T-helper 2 cell treated with Interferon-gamma antibody and Interleukin-4, amounts not matched to agents 5 μg/mL and 100 μg/mL, for 36 hours (primary cell): ENCODE measurements around the gene DSG3.

Source experiments
- DNase-seq: peaks from one replicate; pipeline ENCODE4 v3.0.0; 2021; ENCODE audit warnings: low spot score
- H3K27ac Mint-ChIP-seq: one replicate; pipeline ENCODE4 v1.8.0; 2021; ENCODE audit warnings: mild to moderate bottlenecking, mixed read lengths
- H3K27me3 Mint-ChIP-seq: one replicate; pipeline ENCODE4 v1.8.0; 2021; ENCODE audit warnings: low read depth, mixed read lengths
- H3K36me3 Mint-ChIP-seq: one replicate; pipeline ENCODE4 v1.8.0; 2021; ENCODE audit warnings: low read depth, mixed read lengths
- H3K4me1 Mint-ChIP-seq: one replicate; pipeline ENCODE4 v1.8.0; 2021; ENCODE audit warnings: low read depth, mixed read lengths
- H3K4me3 Mint-ChIP-seq: one replicate; pipeline ENCODE4 v1.8.0; 2022; ENCODE audit warnings: mild to moderate bottlenecking, moderate library complexity, mixed read lengths
- H3K9me3 Mint-ChIP-seq: one replicate; pipeline ENCODE4 v1.8.0; 2021; ENCODE audit warnings: mixed read lengths

Gene DSG3

DNA sequence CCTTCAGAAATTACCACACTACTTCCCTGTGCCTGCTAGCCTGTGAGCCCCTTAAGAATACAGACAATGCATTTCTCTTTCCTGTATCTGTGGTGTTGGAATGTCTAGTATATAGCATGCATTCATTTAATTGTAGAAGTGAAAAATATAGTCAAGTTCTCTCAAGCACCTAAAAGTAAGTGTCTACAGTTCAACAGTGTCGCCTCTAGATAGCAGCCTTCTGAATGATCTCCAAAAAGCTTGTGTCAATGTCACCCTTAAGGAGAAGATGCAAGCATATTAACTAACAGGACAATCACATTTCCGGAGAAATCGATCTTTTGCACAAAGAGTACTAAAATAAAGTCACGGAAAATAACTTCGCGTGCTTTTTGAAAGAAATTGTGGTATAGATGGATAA, 27.5 kb upstream of the DSG3 start:
- no peak overlapping the region for H3K27ac Mint-ChIP-seq
- no peaks in the 10 kb centered on the region for H3K27me3 Mint-ChIP-seq
- no peaks in the 10 kb centered on the region for H3K36me3 Mint-ChIP-seq
- no peaks in the 10 kb centered on the region for H3K9me3 Mint-ChIP-seq
- no peak for DNase-seq
- no peaks in the 10 kb centered on the region for H3K4me1 Mint-ChIP-seq
- no peak overlapping the region for H3K4me3 Mint-ChIP-seq

DNA sequence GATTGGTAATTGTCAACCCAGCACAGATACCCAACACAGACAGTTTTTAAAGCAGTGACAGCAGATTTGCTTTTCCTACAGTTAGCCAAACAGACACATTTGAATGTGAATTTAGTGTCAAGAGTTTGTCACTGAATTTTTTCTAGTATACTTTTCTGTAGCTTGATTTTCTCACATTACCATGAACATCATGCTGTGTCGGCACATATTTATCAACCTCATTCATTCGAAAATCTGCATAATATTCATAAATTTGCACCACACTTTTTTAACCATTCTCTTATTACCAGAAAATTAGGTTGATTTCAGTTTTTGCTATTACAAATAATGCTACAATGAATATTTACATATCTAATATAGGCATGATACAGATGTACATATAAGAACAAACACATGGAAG, 27.0 kb upstream of the DSG3 start:
- H3K9me3 Mint-ChIP-seq = no peaks in the 10 kb centered on the region
- H3K27me3 Mint-ChIP-seq = no peaks in the 10 kb centered on the region
- H3K27ac Mint-ChIP-seq = no peak overlapping the region
- no peak overlapping the region for H3K4me3 Mint-ChIP-seq
- H3K4me1 Mint-ChIP-seq = no peaks in the 10 kb centered on the region
- H3K36me3 Mint-ChIP-seq = no peaks in the 10 kb centered on the region
- DNase-seq = no peak

DNA sequence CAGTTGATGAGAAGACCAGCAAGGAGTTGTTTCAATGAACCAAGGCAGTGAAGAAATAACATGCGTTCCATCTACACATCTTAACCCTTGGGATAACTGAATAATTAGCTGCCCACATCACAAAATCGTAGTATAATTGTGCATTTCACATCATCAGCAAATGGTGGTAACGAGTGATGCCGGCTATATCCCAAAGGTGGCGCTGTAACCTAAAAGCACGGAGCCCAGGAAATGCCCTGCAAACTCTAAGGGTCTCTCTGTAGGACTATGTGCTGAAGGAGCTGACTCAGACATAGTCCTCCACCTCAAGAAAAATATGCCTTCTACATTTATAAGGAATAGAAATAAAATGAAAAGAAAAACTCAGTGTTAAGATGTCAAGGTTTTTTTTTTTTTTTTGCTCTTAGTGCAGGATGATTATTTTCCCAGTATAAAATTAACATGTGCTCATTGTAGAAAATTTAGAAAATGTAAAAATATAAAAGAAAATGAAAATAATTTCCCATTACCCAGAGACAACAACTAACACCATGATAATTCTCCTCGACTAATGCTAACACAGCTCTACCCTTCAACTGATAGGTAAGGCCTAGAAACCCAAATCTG, 23.1 kb upstream of the DSG3 start:
- Mint-ChIP-seq H3K9me3 (no peaks in the 10 kb centered on the region), H3K4me3 (no peak overlapping the region), H3K27ac (no peak overlapping the region), H3K4me1 (no peaks in the 10 kb centered on the region), H3K36me3 (no peaks in the 10 kb centered on the region), H3K27me3 (no peaks in the 10 kb centered on the region)
- no peak for DNase-seq

- no peak overlapping the region for H3K27ac Mint-ChIP-seq
- H3K4me3 Mint-ChIP-seq = no peak overlapping the region
- DNase-seq = no peak
- no peaks in the 10 kb centered on the region for H3K27me3 Mint-ChIP-seq
- H3K36me3 Mint-ChIP-seq = no peaks in the 10 kb centered on the region
- H3K9me3 Mint-ChIP-seq = no peaks in the 10 kb centered on the region
- H3K4me1 Mint-ChIP-seq = no peaks in the 10 kb centered on the region
Measured at GRCh38 chr18:31426021-31426420, 21.5 kb upstream of the DSG3 start.

GRCh38 chr18:31426871-31427406, 20.6 kb upstream of the DSG3 start:
- no peaks in the 10 kb centered on the region for H3K4me1 Mint-ChIP-seq
- H3K27ac Mint-ChIP-seq = no peak overlapping the region
- H3K4me3 Mint-ChIP-seq = no peak overlapping the region
- no peaks in the 10 kb centered on the region for H3K27me3 Mint-ChIP-seq
- DNase-seq = no peak
- H3K36me3 Mint-ChIP-seq = no peaks in the 10 kb centered on the region
- no peaks in the 10 kb centered on the region for H3K9me3 Mint-ChIP-seq

DNA sequence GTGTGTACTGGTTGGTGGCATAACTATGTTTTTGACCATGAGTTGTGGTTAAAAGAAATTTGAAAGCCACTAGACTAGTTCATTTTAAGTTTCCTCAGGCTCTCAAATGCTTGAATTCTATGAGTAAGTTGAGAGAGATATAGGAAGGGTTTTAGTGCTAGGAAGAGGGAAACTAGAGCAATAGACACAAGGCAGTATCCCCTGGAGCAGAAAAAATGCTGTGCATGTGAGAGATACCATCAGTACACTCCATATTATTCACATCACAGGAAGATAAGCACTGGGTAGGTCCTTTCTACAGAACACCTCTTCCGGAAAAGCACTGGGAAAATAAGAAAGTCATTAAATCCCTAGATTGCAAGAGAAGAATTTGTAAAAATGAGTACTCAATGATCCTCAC, 19.3 kb upstream of the DSG3 start:
- no peaks in the 10 kb centered on the region for H3K27me3 Mint-ChIP-seq

GRCh38 chr18:31429623-31430022, 17.9 kb upstream of the DSG3 start:
- Mint-ChIP-seq H3K4me3 (no peak overlapping the region), H3K9me3 (no peaks in the 10 kb centered on the region), H3K27ac (no peak overlapping the region), H3K27me3 (no peaks in the 10 kb centered on the region), H3K4me1 (no peaks in the 10 kb centered on the region), H3K36me3 (no peaks in the 10 kb centered on the region)
- no peak for DNase-seq

More for the DNA sequence above, 19.3 kb upstream of the DSG3 start:
- Mint-ChIP-seq H3K4me1 (no peaks in the 10 kb centered on the region), H3K4me3 (no peak overlapping the region), H3K27ac (no peak overlapping the region), H3K36me3 (no peaks in the 10 kb centered on the region), H3K9me3 (no peaks in the 10 kb centered on the region)
- DNase-seq = no peak

- no peak for DNase-seq
- no peak overlapping the region for H3K4me3 Mint-ChIP-seq
- no peak overlapping the region for H3K27ac Mint-ChIP-seq
- no peaks in the 10 kb centered on the region for H3K4me1 Mint-ChIP-seq
- no peaks in the 10 kb centered on the region for H3K36me3 Mint-ChIP-seq
- no peaks in the 10 kb centered on the region for H3K9me3 Mint-ChIP-seq
- H3K27me3 Mint-ChIP-seq = no peaks in the 10 kb centered on the region
Measured at GRCh38 chr18:31430072-31430471, 17.5 kb upstream of the DSG3 start.

DNA sequence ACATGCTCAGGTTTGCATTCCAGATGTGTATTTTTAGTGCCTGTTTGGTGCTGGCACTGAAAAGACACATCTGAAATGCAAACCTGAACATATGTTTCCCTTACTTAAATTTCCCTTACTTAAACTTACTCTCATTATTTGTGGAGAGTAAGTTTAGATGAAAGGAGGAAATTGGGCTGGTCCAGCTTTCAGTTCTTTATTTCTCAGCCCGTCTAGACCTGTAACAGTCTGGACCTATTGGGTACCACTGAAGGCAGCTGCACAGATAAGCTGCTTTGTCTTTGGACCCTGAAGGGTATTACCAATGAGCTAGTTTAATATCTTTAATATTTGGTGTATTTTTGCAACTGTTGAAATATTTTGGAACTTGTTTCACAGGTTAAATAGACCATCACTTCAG, 17.0 kb upstream of the DSG3 start:
- Mint-ChIP-seq H3K9me3 (no peaks in the 10 kb centered on the region), H3K27me3 (no peaks in the 10 kb centered on the region), H3K4me3 (no peak overlapping the region), H3K36me3 (no peaks in the 10 kb centered on the region), H3K4me1 (no peaks in the 10 kb centered on the region), H3K27ac (no peak overlapping the region)
- no peak for DNase-seq

DNA sequence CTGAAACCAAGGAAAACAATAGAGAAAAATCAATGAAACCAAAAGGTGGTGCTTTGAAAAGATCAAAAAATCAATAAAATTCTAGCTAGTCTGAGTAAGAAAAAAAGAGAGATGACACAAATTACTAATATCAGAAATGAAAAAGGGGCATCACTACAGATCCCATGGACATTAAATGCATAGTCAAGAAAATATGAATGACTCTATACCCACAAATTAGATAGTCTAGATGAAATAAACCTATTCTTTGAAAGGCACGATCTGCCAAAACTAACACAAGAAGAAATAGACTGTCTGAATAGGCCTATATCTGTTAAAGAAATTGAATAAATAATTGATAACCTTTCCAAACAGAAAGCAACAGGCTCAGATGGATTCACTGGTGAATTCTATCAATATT, 15.2 kb upstream of the DSG3 start:
- Mint-ChIP-seq H3K27me3 (no peaks in the 10 kb centered on the region), H3K36me3 (no peaks in the 10 kb centered on the region), H3K4me3 (no peak overlapping the region), H3K27ac (no peak overlapping the region), H3K4me1 (no peaks in the 10 kb centered on the region), H3K9me3 (no peaks in the 10 kb centered on the region)
- DNase-seq = no peak

DNA sequence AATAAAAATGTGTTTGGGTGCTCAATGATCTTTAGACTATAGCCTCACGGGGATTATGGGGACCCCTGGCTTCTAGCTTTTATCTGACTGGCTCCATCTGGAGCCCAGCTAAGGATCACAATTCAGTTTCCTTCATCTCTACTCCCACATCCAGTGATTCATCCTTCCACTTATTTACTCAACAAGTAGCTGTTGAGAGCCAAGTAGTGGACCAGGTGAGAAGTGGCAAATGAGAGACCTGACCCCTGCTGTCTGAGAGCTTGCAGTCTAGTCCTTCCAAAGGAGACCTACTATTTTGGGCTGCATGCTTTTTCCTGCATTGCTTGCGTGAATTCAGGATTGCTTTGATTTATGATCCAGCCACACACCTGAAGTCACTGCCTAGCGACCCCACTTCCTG, 10.7 kb upstream of the DSG3 start:
- H3K4me3 Mint-ChIP-seq = no peak overlapping the region
- no peaks in the 10 kb centered on the region for H3K27me3 Mint-ChIP-seq
- no peaks in the 10 kb centered on the region for H3K36me3 Mint-ChIP-seq
- H3K27ac Mint-ChIP-seq = no peak overlapping the region
- H3K4me1 Mint-ChIP-seq = no peaks in the 10 kb centered on the region
- DNase-seq = no peak
- H3K9me3 Mint-ChIP-seq = no peaks in the 10 kb centered on the region

DNA sequence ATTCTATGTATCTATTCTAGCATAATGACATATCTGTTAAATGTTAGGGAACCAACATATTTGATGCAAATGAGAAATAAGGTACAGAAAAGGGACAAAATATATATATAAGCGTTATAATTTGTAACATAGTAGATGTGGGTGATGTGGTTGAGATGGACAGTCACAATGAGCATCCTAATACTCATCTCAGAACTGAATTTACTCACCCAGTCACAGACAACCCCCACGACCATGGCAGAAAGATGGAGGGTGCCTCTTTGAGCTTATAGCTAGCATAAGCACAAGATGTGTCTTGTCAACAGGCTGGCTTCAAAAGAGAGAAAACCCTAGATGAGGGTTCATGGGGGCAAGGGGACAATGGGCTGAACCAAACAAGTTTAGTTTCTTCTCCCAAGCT, 9.1 kb upstream of the DSG3 start:
- H3K4me3 Mint-ChIP-seq = no peak overlapping the region
- H3K27ac Mint-ChIP-seq = no peak overlapping the region
- DNase-seq = no peak
- H3K27me3 Mint-ChIP-seq = no peaks in the 10 kb centered on the region
- no peaks in the 10 kb centered on the region for H3K36me3 Mint-ChIP-seq
- no peaks in the 10 kb centered on the region for H3K9me3 Mint-ChIP-seq
- no peaks in the 10 kb centered on the region for H3K4me1 Mint-ChIP-seq

- no peaks in the 10 kb centered on the region for H3K36me3 Mint-ChIP-seq
- no peaks in the 10 kb centered on the region for H3K9me3 Mint-ChIP-seq
- DNase-seq = no peak
- no peak overlapping the region for H3K27ac Mint-ChIP-seq
- no peaks in the 10 kb centered on the region for H3K4me1 Mint-ChIP-seq
- H3K27me3 Mint-ChIP-seq = no peaks in the 10 kb centered on the region
- H3K4me3 Mint-ChIP-seq = no peak overlapping the region
Measured at GRCh38 chr18:31439807-31440325, 7.7 kb upstream of the DSG3 start.

- H3K27ac Mint-ChIP-seq = no peak overlapping the region
- DNase-seq = no peak
- no peaks in the 10 kb centered on the region for H3K27me3 Mint-ChIP-seq
- no peaks in the 10 kb centered on the region for H3K36me3 Mint-ChIP-seq
- H3K9me3 Mint-ChIP-seq = no peaks in the 10 kb centered on the region
- H3K4me1 Mint-ChIP-seq = no peaks in the 10 kb centered on the region
- H3K4me3 Mint-ChIP-seq = no peak overlapping the region
Measured at GRCh38 chr18:31440787-31441186, 6.8 kb upstream of the DSG3 start.

DNA sequence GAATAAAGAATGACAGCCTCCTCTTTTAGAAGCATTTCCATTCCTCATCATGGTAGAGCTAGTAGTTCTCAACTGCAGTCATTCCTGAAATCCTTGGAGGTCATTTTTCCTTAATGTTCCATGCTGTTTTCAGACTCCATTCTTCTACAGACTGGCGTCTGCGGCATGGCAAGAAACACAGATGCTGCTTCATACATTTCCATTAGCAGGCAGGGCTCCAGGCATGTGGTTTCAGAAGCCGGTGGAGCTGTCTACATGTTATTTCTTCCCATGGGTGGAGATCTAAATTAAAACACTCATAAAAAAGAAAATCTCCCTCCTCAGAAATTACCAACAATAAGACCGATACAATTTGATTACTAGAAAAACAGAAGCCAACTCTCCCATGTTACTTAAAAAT, 6.0 kb upstream of the DSG3 start:
- Mint-ChIP-seq H3K27me3 (no peaks in the 10 kb centered on the region), H3K36me3 (no peaks in the 10 kb centered on the region), H3K9me3 (no peaks in the 10 kb centered on the region), H3K27ac (no peak overlapping the region), H3K4me1 (no peaks in the 10 kb centered on the region), H3K4me3 (no peak overlapping the region)
- no peak for DNase-seq
